DND-41 (cell line): Measurements from ENCODE around the gene ANKRD13D.

Source experiments
- ATAC-seq: fragments of 200-7000 bp; cut with Tn5 transposase; 3 replicates; pipeline ENCODE4 v1.9.1; 2021; ENCODE audit warnings: low read depth; ENCODE audit not compliant: insufficient read depth
- DNase-seq: peaks from one replicate; pipeline ENCODE4 v3.0.0-alpha.2; 2020
- H2AFZ ChIP-seq: 2 replicates; pipeline ENCODE4 v1.6.0; 2012; ENCODE audit warnings: low read depth, low read length
- H3K27ac ChIP-seq: 2 replicates; pipeline ENCODE4 v1.5.1; 2012; ENCODE audit warnings: low read length, inconsistent platforms
- H3K27me3 ChIP-seq: fragments of 200-600 bp; sonication (generic); 2 replicates; pipeline ENCODE4 v1.6.0; 2012; ENCODE audit warnings: low read length, mild to moderate bottlenecking, inconsistent platforms; ENCODE audit not compliant: insufficient read depth, poor library complexity
- H3K36me3 ChIP-seq: 2 replicates; pipeline ENCODE4 v1.5.1; 2012; ENCODE audit warnings: low read length, inconsistent platforms; ENCODE audit not compliant: insufficient read depth
- H3K4me1 ChIP-seq: 2 replicates; pipeline ENCODE4 v1.5.1; 2012; ENCODE audit warnings: mild to moderate bottlenecking, low read length; ENCODE audit not compliant: insufficient read depth
- H3K4me2 ChIP-seq: 2 replicates; pipeline ENCODE4 v1.6.0; 2012; ENCODE audit warnings: mild to moderate bottlenecking, moderate library complexity, low read length, inconsistent platforms; ENCODE audit not compliant: insufficient read depth
- H3K4me3 ChIP-seq, 2 experiments: fragments of 200-600 bp in 1 of 2; shearing (Covaris generic) in 1 of 2; 2 replicates each; pipeline ENCODE4 v1.5.1; 2012 to 2016; ENCODE audit warnings: inconsistent platforms in 2 of 2, low read length in 2 of 2, mild to moderate bottlenecking in 2 of 2, low read depth in 1 of 2, moderate library complexity in 1 of 2
- H3K79me2 ChIP-seq: 2 replicates; pipeline ENCODE4 v1.6.0; 2012; ENCODE audit warnings: low read length, inconsistent platforms; ENCODE audit not compliant: insufficient read depth
- H3K9ac ChIP-seq: 2 replicates; pipeline ENCODE4 v1.6.0; 2012; ENCODE audit warnings: low read depth, mild to moderate bottlenecking, inconsistent platforms, low read length, moderate library complexity
- H3K9me3 ChIP-seq: 2 replicates; pipeline ENCODE4 v1.5.1; 2012; ENCODE audit warnings: low read length, moderate library complexity, mild to moderate bottlenecking, inconsistent platforms; ENCODE audit not compliant: insufficient read depth, severe bottlenecking
- H4K20me1 ChIP-seq: 2 replicates; pipeline ENCODE4 v1.6.0; 2012; ENCODE audit warnings: low read length; ENCODE audit not compliant: insufficient read depth
- CTCF ChIP-seq: IDR thresholded peaks from 2 replicates; pipeline ENCODE4 v1.5.1; 2012; ENCODE audit warnings: borderline replicate concordance, low read length, moderate library complexity, mild to moderate bottlenecking; ENCODE audit not compliant: poor library complexity, severe bottlenecking; ENCODE audit errors: extremely low read depth
- EZH2 ChIP-seq: IDR thresholded peaks from 3 replicates; pipeline ENCODE4 v1.6.1; 2012; ENCODE audit warnings: borderline replicate concordance, low read depth, mild to moderate bottlenecking, moderate library complexity, low read length, inconsistent platforms; ENCODE audit not compliant: severe bottlenecking

The ANKRD13D gene

DNA sequence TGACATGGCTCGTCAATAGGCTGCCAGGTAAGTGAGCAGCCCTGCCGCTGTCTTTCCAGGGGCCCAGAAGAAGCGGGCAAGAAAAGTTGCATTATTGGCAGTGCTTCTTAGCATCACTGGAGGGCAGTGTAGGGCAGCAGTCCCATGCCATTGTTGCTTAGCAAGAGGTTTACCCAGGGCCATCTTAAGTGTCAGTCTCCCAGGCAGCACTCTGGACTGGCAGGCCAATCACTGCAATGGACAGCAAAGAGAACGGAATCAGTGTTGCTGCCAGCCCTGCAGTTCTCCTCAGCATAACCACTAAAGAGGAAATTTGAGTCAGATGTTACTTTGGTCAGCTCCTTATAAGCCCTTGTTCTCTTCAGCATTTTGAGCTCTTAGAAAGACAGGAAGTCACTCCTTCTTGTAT is 36.3 kb upstream of the ANKRD13D start:
- Histone ChIP-seq H3K79me2 (no peaks in the 10 kb centered on the region; the same call in 1 of the 2 replicates), H3K4me2 (no peak overlapping the region), H3K36me3 (peaks cover 89% of the 10 kb centered on the region), H3K4me3 (no peak overlapping the region), H3K9ac (no peak overlapping the region), H3K27ac (no peak overlapping the region), H3K27me3 (no peaks in the 10 kb centered on the region), H4K20me1 (peaks cover 21% of the 10 kb centered on the region; the same call in 1 of the 2 replicates), H3K9me3 (no peaks in the 10 kb centered on the region), H3K4me1 (no peaks in the 10 kb centered on the region), H2AFZ (no peak overlapping the region)
- TF ChIP-seq EZH2 (no peak), CTCF (peak; percentile 64)
- ATAC-seq (peak; percentile 68), DNase-seq (peak; percentile 44)

DNA sequence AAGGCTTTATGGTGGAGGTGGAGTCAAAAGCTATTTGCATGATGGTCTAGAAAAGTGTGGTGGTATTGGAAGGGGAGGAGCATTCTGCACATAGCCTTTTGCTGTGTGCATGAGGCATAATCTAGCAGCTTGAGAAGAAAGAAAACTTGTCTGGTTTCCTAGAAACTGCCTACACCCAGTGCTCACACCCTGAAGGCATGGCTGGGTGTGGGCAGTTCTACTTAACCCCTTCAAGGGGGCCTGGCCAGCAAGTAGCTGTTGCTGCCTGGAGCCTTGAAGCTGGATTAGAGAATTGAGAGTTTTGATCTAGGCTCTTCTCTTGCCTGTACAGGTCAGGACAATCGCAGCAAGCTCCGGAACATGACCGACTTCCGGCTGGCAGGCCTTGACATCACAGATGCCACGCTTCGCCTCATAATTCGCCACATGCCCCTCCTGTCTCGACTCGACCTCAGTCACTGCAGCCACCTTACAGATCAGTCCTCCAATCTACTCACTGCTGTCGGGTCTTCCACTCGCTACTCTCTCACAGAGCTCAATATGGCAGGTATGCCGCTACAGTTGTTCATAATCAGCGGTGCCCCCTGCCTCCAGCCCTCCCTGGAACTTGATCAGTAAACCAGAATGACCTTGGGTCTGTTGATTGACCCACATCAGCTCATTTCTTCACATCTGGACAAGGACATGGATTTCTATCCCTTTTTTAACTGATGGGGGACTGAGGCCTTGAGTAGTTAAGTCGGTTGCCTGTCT is 35.1 kb upstream of the ANKRD13D start:
- no peak overlapping the region for H3K27ac ChIP-seq
- no peaks in the 10 kb centered on the region for H3K9me3 ChIP-seq
- no peaks in the 10 kb centered on the region for H3K27me3 ChIP-seq
- no peak overlapping the region for H3K9ac ChIP-seq
- peaks cover 77% of the 10 kb centered on the region for H3K36me3 ChIP-seq
- DNase-seq (no peak), ATAC-seq (no peak)
- H3K4me2 ChIP-seq, result no peak overlapping the region
- H3K79me2 ChIP-seq, result no peaks in the 10 kb centered on the region; the same call in 1 of the 2 replicates
- no peak overlapping the region for H3K4me3 ChIP-seq
- TF ChIP-seq CTCF (no peak), EZH2 (no peak)
- H3K4me1 ChIP-seq, result no peaks in the 10 kb centered on the region
- H2AFZ ChIP-seq, result no peak overlapping the region
- H4K20me1 ChIP-seq, result peaks cover 20% of the 10 kb centered on the region; the same call in 1 of the 2 replicates

- Histone ChIP-seq H3K27me3 (no peaks in the 10 kb centered on the region), H3K4me2 (no peak overlapping the region), H4K20me1 (peaks cover 20% of the 10 kb centered on the region; the same call in 1 of the 2 replicates), H3K27ac (no peak overlapping the region), H3K9ac (no peak overlapping the region), H3K36me3 (peaks cover 70% of the 10 kb centered on the region), H3K4me3 (no peak overlapping the region), H3K9me3 (no peaks in the 10 kb centered on the region), H2AFZ (no peak overlapping the region), H3K4me1 (no peaks in the 10 kb centered on the region), H3K79me2 (no peaks in the 10 kb centered on the region; the same call in 1 of the 2 replicates)
- no peak for TF ChIP-seq EZH2
- no peak for TF ChIP-seq CTCF
- no peak for DNase-seq
- ATAC-seq, result no peak
Observed at GRCh38 chr11:67254798-67255197, 34.3 kb upstream of the ANKRD13D start.
